H1 (cell line): ENCODE measurements around the gene FBN1. TPM values are rescaled to one million over a fixed set of nuclear protein-coding genes. Genes with fewer than 3 reads are reported as not detected.
A peak's percentile ranks its signal among the peaks of the same experiment; 100 is the strongest.

Source experiments
- CTCF ChIA-PET: fragments of 300-600 bp; sonication (Branson Sonifier 250); formaldehyde crosslinking; loops from one replicate; lab custom pipeline; 2021; ENCODE audit not compliant: partially characterized antibody; lab: Charles Lee
- POLR2A ChIA-PET: fragments of 300-600 bp; sonication (Branson Sonifier 250); formaldehyde crosslinking; loops from one replicate; lab custom pipeline; 2021; ENCODE audit warnings: inconsistent platforms; ENCODE audit not compliant: partially characterized antibody; lab: Charles Lee
- DNase-seq, 2 experiments: peaks; one replicate each; pipeline versions ENCODE4 v3.0.0 to v3.0.0-alpha.2; 2010 to 2022; ENCODE audit warnings: low spot score in 2 of 2, low read depth in 1 of 2, mixed read lengths in 1 of 2
- FAIRE-seq: peaks from 2 replicates; lab custom pipeline; 2011; peaks lifted over from hg19 to GRCh38; lab: Jason Lieb, UNC
- H2AFZ ChIP-seq: 2 replicates; pipeline ENCODE4 v1.8.1; 2012; ENCODE audit warnings: low read length, inconsistent platforms
- H2AK5ac ChIP-seq: 2 replicates; pipeline ENCODE4 v1.6.1; 2013; ENCODE audit warnings: low read depth, low read length
- H2BK120ac ChIP-seq: replicated peaks from 2 replicates; pipeline ENCODE3; 2013; ENCODE audit warnings: low read depth, low read length, inconsistent platforms
- H2BK12ac ChIP-seq: 2 replicates; pipeline ENCODE4 v1.6.1; 2013; ENCODE audit warnings: low read depth, low read length
- H2BK15ac ChIP-seq: 2 replicates; pipeline ENCODE4 v1.6.1; 2013; ENCODE audit warnings: low read length
- H2BK20ac ChIP-seq: 2 replicates; pipeline ENCODE4 v1.6.1; 2013; ENCODE audit warnings: low read length
- H2BK5ac ChIP-seq: 2 replicates; pipeline ENCODE4 v1.6.1; 2013; ENCODE audit warnings: low read depth, low read length
- H3K14ac ChIP-seq: 2 replicates; pipeline ENCODE4 v1.6.1; 2013; ENCODE audit warnings: inconsistent platforms; ENCODE audit not compliant: insufficient read length
- H3K18ac ChIP-seq: 2 replicates; pipeline ENCODE4 v1.6.1; 2013; ENCODE audit warnings: low read length; ENCODE audit errors: extremely low read depth
- H3K23ac ChIP-seq: 2 replicates; pipeline ENCODE4 v1.6.1; 2013; ENCODE audit warnings: inconsistent platforms; ENCODE audit not compliant: insufficient read length
- H3K23me2 ChIP-seq: 2 replicates; pipeline ENCODE4 v1.6.1; 2013; ENCODE audit warnings: low read depth, low read length
- H3K27ac ChIP-seq: 2 replicates; pipeline ENCODE4 v1.6.1; 2011; ENCODE audit warnings: low read depth, low read length, inconsistent platforms
- H3K27me3 ChIP-seq, 4 experiments: replicated peaks in 1 of 4; 1 replicate in 1 of 4; 2 replicates in 3 of 4; pipeline versions ENCODE4 v1.6.1 to v1.8.1; 2011 to 2013; ENCODE audit warnings: low read length in 3 of 4, mild to moderate bottlenecking in 3 of 4, inconsistent platforms in 2 of 4, mixed read lengths in 2 of 4, moderate library complexity in 1 of 4; ENCODE audit not compliant: control insufficient read depth in 3 of 4, insufficient read depth in 3 of 4; ENCODE audit errors: extremely low read depth in 1 of 4
- H3K36me3 ChIP-seq, 4 experiments: 2 replicates each; pipeline versions ENCODE4 v1.6.1 to v1.8.1; 2011 to 2013; ENCODE audit warnings: mild to moderate bottlenecking in 4 of 4, low read length in 3 of 4, moderate library complexity in 2 of 4, control low read depth in 1 of 4, inconsistent platforms in 1 of 4; ENCODE audit not compliant: insufficient read depth in 4 of 4, control insufficient read depth in 2 of 4
- H3K4ac ChIP-seq: replicated peaks from 2 replicates; pipeline ENCODE3; 2013; ENCODE audit warnings: low read length, low read depth, mixed read lengths, inconsistent platforms; ENCODE audit not compliant: insufficient read length
- H3K4me1 ChIP-seq, 4 experiments: replicated peaks in 1 of 4; 1 replicate in 1 of 4; 2 replicates in 3 of 4; pipeline versions ENCODE4 v1.6.1 to v1.8.1; 2011 to 2013; ENCODE audit warnings: low read length in 3 of 4, inconsistent platforms in 2 of 4, mixed read lengths in 1 of 4; ENCODE audit not compliant: insufficient read depth in 4 of 4, control insufficient read depth in 3 of 4
- H3K4me2 ChIP-seq, 2 experiments: 2 replicates each; pipeline versions ENCODE4 v1.6.1 to v1.8.1; 2011 to 2013; ENCODE audit warnings: low read depth in 2 of 2, low read length in 2 of 2, control low read depth in 1 of 2, inconsistent platforms in 1 of 2, mild to moderate bottlenecking in 1 of 2; ENCODE audit not compliant: insufficient read depth in 1 of 2
- H3K4me3 ChIP-seq, 4 experiments: fragments of 200-600, 300-600 bp in 1 of 4; sonication (generic), shearing (Covaris generic), sonication (Bioruptor Twin) in 1 of 4; 2 replicates each; pipeline versions ENCODE4 v1.5.1 to v1.8.1; 2011 to 2016; ENCODE audit warnings: low read length in 4 of 4, low read depth in 3 of 4, control low read depth in 2 of 4, inconsistent platforms in 2 of 4, mild to moderate bottlenecking in 2 of 4, mixed read lengths in 1 of 4, moderate library complexity in 1 of 4; ENCODE audit not compliant: insufficient read depth in 2 of 4; ENCODE audit errors: extremely low read depth in 1 of 4
- H3K56ac ChIP-seq: replicated peaks from 2 replicates; pipeline ENCODE3; 2013; ENCODE audit warnings: low read depth, mild to moderate bottlenecking, mixed read lengths, low read length, inconsistent platforms; ENCODE audit not compliant: insufficient read length
- H3K79me1 ChIP-seq: 2 replicates; pipeline ENCODE4 v1.6.1; 2013; ENCODE audit warnings: low read depth, low read length, control low read depth
- H3K79me2 ChIP-seq, 2 experiments: 2 replicates each; pipeline versions ENCODE4 v1.6.1 to v1.8.1; 2012 to 2013; ENCODE audit warnings: low read length in 2 of 2, mild to moderate bottlenecking in 2 of 2, inconsistent platforms in 1 of 2; ENCODE audit not compliant: insufficient read depth in 2 of 2, control insufficient read depth in 1 of 2
- H3K9ac ChIP-seq, 4 experiments: replicated peaks in 1 of 4; 1 replicate in 1 of 4; 2 replicates in 3 of 4; pipeline versions ENCODE4 v1.6.1 to v1.8.1; 2011 to 2013; ENCODE audit warnings: low read depth in 3 of 4, low read length in 3 of 4, control low read depth in 2 of 4, mild to moderate bottlenecking in 2 of 4, moderate library complexity in 2 of 4, inconsistent platforms in 1 of 4; ENCODE audit errors: extremely low read depth in 1 of 4
- H3K9me3 ChIP-seq, 2 experiments: 2 replicates each; pipeline versions ENCODE4 v1.6.1 to v1.8.1; 2012 to 2013; ENCODE audit warnings: mild to moderate bottlenecking in 2 of 2, moderate library complexity in 2 of 2, control low read depth in 1 of 2, inconsistent platforms in 1 of 2, low read depth in 1 of 2, low read length in 1 of 2, mixed read lengths in 1 of 2; ENCODE audit not compliant: insufficient read depth in 2 of 2
- H4K20me1 ChIP-seq, 2 experiments: replicated peaks in 1 of 2; 2 replicates each; pipeline versions ENCODE3 to v1.8.1; 2011 to 2013; ENCODE audit warnings: inconsistent platforms in 2 of 2, low read length in 2 of 2, mild to moderate bottlenecking in 1 of 2; ENCODE audit not compliant: insufficient read depth in 2 of 2, control insufficient read depth in 1 of 2
- H4K5ac ChIP-seq: 2 replicates; pipeline ENCODE4 v1.6.1; 2013; ENCODE audit warnings: low read length, low read depth, mixed read lengths, inconsistent platforms; ENCODE audit not compliant: insufficient read length
- H4K8ac ChIP-seq: 2 replicates; pipeline ENCODE4 v1.8.0; 2013; ENCODE audit warnings: mild to moderate bottlenecking, moderate library complexity, low read length, inconsistent platforms; ENCODE audit not compliant: insufficient read depth; ENCODE audit errors: extremely low read depth
- H4K91ac ChIP-seq: replicated peaks from 2 replicates; pipeline ENCODE3; 2013; ENCODE audit warnings: low read length, mixed read lengths, inconsistent platforms; ENCODE audit not compliant: insufficient read length
- CBX8 ChIP-seq: fragments of 300-800, 300-1000 bp; sonication (generic); IDR thresholded peaks from 2 replicates; pipeline ENCODE4 v1.7.1; 2016; ENCODE audit warnings: low read depth, low read length, borderline replicate concordance
- JUN ChIP-seq: IDR thresholded peaks from 2 replicates; pipeline ENCODE4 v1.6.1; 2011; ENCODE audit warnings: low read depth, mild to moderate bottlenecking, improper control_type of control experiment, low read length
- JUND ChIP-seq: IDR thresholded peaks from 2 replicates; pipeline ENCODE4 v1.6.1; 2011; ENCODE audit warnings: mild to moderate bottlenecking, improper control_type of control experiment, low read length
- MAFK ChIP-seq: IDR thresholded peaks from 2 replicates; pipeline ENCODE4 v1.6.1; 2012; ENCODE audit warnings: low read depth, mild to moderate bottlenecking, improper control_type of control experiment, low read length
- SP2 ChIP-seq: IDR thresholded peaks from 2 replicates; pipeline ENCODE4 v1.6.1; 2012; ENCODE audit warnings: mild to moderate bottlenecking, low read length, inconsistent platforms
- SP4 ChIP-seq: IDR thresholded peaks from 2 replicates; pipeline ENCODE4 v1.6.1; 2012; ENCODE audit warnings: low read length, inconsistent platforms
- YY1 ChIP-seq: IDR thresholded peaks from 2 replicates; pipeline ENCODE4 v1.6.1; 2011; ENCODE audit warnings: low read depth, mild to moderate bottlenecking, low read length
- WGBS, 2 experiments: shearing (Covaris generic) in 1 of 2; methylation state at CpG; one replicate each; pipeline versions ENCODE4 v1.1.6 to v1.1.7; 2013 to 2015; ENCODE audit warnings: low lambda C conversion rate in 2 of 2, mixed read lengths in 2 of 2, inconsistent platforms in 1 of 2, low coverage in 1 of 2, missing lambda C conversion rate in 1 of 2; ENCODE audit not compliant: insufficient replicate concordance in 2 of 2, insufficient coverage in 1 of 2, insufficient read length in 1 of 2; ENCODE audit errors: extremely low coverage in 1 of 2, missing lambda C conversion rate in 1 of 2; 5-methylcytosine and 5-hydroxymethylcytosine counted together
- polyA plus RNA-seq, 7 experiments: library from polyadenylated mRNA; depleted of rRNA in 3 of 7; stranded (reverse) in 5 of 7; unstranded in 2 of 7; fragments of >200 nt in 5 of 7; fragments of 200-250 nt in 2 of 7; gene quantifications; 1 replicate in 5 of 7; 2 replicates in 1 of 7; 4 replicates in 1 of 7; pipeline versions ENCODE4 v1.2.1 to v1.2.3, GENCODE V29; 2011 to 2013; ENCODE audit warnings: missing spikeins in 2 of 7, mixed read lengths in 2 of 7
- total RNA-seq: library from RNA; stranded (reverse); fragmentation: NEBNext Ultra II Directional; extraction: Animal tissue kit (Norgen Biotek cat#: 25700); gene quantifications from 2 replicates; pipeline ENCODE4 v1.2.1, GENCODE V29; 2021

The FBN1 gene
- total and polyA plus RNA-seq, 2 of the 8 experiments (the other 6 are each of a cell fraction or from before 2014, with no cell fraction given) = 3.0 to 4.0 TPM

DNA sequence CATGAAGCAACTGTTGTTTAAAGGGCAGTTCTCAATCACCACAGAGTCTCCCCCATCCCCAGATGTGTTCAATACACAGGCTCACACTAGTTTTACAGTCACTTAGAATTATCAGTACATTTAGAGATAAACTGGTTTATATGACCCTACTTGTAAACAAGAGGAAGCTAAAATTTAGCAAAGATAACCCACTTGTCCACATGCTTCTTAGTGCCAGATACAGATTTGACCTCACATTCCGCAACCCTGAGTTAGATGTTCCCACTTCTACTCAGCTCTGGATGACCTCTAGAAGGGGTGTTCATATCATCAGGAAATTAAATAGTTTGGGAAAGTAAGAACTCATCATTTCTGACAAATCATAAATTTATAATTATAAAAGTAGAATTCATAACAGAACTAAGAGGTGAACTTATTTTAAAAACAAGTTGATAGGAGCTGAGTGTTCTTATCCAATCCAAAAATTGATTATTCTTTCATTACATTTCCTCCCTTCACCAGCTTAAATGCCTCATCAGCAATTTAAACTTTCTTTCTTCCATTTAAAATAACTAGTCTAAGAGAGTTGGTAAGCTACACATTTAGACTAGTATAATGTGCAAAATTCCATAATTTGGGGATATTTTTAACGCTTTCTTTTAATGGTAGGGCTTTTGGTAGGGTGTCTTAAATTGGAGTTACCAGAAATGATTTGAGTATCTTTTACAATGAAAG lies 131.2 kb downstream of the FBN1 start:
- WGBS, 2 experiments = 91% methylated on average over 2 of the region's 2 CpGs; no CpG with 5 or more reads in 1 of the 2 experiments
- no peak for FAIRE-seq

More for the DNA sequence above, 131.2 kb downstream of the FBN1 start:
- ChIA-PET CTCF (interaction anchor here (1.7 to 3.5 kb wide), 2 partner anchors 11 to 157 kb away, joined by 4 to 18 read pairs; no protein-coding TSS in a partner anchor), POLR2A (no interaction called here)
- no peak overlapping the region for H2BK20ac ChIP-seq
- no peak overlapping the region for H4K8ac ChIP-seq
- H2AK5ac ChIP-seq = no peak overlapping the region
- no peaks in the 10 kb centered on the region for H3K9me3 ChIP-seq
- H3K9ac ChIP-seq = no peak overlapping the region
- no peak overlapping the region for H3K14ac ChIP-seq
- no peak overlapping the region for H3K4me3 ChIP-seq
- no peak overlapping the region for H3K23ac ChIP-seq
- no peak overlapping the region for H4K5ac ChIP-seq
- H3K4me2 ChIP-seq = no peak overlapping the region
- no peaks in the 10 kb centered on the region for H3K36me3 ChIP-seq
- H3K18ac ChIP-seq = no peak overlapping the region
- H3K79me2 ChIP-seq = no peaks in the 10 kb centered on the region
- no peaks in the 10 kb centered on the region for H4K20me1 ChIP-seq
- H3K23me2 ChIP-seq = no peaks in the 10 kb centered on the region
- no peak overlapping the region for H4K91ac ChIP-seq
- H2BK12ac ChIP-seq = no peak overlapping the region
- no peak overlapping the region for H3K4ac ChIP-seq
- H2AFZ ChIP-seq = no peak overlapping the region
- H2BK5ac ChIP-seq = no peak overlapping the region
- no peaks in the 10 kb centered on the region for H3K79me1 ChIP-seq
- DNase-seq = no peak
- H2BK15ac ChIP-seq = no peak overlapping the region
- no peak overlapping the region for H3K56ac ChIP-seq
- peaks cover 0 to 2% (median 0%) of the 10 kb centered on the region in 4 experiments; a peak in 1 of 7 replicates for H3K27me3 ChIP-seq
- TF ChIP-seq SP4 (no peak), CBX8 (no peak), SP2 (no peak), JUN (no peak), JUND (no peak), YY1 (no peak), MAFK (peak; percentile 37; the same call in 1 of the 2 replicates)
- TF ChIP-seq, all 59 proteins: peak for 1
- no peak overlapping the region for H2BK120ac ChIP-seq
- H3K4me1 ChIP-seq = no peaks in the 10 kb centered on the region
- no peak overlapping the region for H3K27ac ChIP-seq
